ENCODE results near the gene SPOCK1.
A peak's percentile ranks its signal among the peaks of the same experiment; 100 is the strongest.
"Not testable (repeated sequence)": the region's sequence is repeated elsewhere in the genome, so short reads cannot be mapped to it uniquely, and the experiment has no call there.

Gene SPOCK1

DNA sequence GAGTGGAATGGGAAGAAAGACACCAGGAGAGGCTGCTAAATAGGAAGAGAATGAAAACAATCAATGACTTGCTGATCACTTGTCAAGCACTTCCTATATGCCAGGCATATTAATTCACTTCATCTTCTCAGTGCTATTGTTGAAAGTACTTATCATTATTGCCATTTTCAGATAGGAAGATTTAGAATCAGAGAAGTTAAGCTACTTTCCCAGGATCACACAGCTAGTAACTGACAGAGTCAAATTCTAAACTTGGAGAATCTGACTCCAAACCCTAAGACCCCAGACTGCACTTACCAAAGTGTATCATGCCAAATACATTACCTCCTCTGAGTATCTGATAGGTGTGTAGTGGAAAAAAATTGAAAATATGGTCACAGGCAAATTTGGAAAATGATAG, 236.3 kb downstream of the SPOCK1 start:
- TF ChIP-seq JUND (IDR thresholded peaks at IDR 0.05; ENCODE audit: low read depth), result no peak

DNA sequence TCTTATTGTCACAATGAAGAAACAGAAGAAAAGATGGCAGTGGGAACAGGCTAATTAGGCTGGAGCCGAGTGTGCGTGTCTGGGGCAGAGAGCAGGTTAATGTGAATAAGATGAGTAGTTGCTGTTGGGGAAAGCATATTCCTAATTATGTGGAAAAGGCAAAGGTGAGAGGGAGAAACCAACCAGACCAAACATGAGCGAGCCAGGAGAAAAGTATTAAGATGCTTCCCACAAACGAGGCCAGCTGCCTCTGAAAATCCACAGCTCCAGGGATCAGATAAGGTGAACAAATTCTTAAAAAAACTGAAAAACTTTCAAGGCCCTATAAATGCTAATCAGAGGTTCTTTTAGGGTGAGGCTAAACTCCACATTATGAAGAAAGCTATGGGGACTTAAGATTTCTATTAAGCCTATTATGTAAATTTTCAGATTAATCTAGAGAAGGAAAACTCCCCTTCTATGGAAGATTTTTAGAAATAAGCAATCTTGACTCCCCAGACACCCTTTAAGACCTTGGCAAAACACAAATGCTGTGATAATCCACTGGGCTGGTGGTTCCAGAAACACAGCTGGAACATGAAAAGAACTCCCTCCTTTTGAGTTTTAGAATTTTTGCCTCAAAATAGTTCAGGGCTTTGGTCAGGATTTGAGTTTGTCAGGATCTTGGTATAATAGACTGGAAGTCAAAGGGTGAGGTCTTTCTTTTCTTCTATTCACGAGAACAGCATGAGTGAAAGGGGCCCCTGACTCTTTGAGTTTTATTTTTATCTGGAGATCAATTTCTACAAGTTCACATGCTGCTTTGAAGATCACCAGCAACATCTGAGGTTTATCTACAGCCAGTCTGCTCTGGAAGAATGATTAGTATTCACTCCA, 238.1 kb downstream of the SPOCK1 start:
- DNase-seq (ENCODE audit: low read depth in 1 of 2, low spot score in 1 of 2), result no peak
- in situ Hi-C loops (cut with HindIII; ENCODE audit: low pct_unique_long_range_greater_than_20kb, low sequenced_read_pairs), result no loop called here
- no peak for TF ChIP-seq JUND (IDR thresholded peaks at IDR 0.05; ENCODE audit: low read depth)

More for the DNA sequence above, 236.3 kb downstream of the SPOCK1 start:
- no peak for DNase-seq (ENCODE audit: low read depth in 1 of 2, low spot score in 1 of 2)
- in situ Hi-C loops (cut with HindIII; ENCODE audit: low pct_unique_long_range_greater_than_20kb, low sequenced_read_pairs), result no loop called here

DNA sequence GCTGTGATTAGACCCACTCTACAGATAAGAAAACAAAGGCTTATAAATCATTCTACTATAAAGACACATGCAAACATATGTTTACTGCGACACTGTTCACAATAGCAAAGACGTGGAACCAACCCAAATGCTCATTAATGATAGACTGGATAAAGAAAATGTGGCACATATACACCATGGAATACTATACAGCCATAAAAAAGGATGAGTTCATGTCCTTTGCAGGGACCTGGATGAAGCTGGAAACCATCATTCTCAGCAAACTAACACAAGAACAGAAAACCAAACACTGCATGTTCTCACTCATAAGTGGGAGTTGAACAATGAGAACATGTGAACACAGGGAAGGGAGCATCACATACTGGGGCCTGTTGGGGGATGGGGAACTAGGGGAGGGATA, 240.0 kb downstream of the SPOCK1 start:
- in situ Hi-C loops (cut with HindIII; ENCODE audit: low pct_unique_long_range_greater_than_20kb, low sequenced_read_pairs), result not testable (repeated sequence)

DNA sequence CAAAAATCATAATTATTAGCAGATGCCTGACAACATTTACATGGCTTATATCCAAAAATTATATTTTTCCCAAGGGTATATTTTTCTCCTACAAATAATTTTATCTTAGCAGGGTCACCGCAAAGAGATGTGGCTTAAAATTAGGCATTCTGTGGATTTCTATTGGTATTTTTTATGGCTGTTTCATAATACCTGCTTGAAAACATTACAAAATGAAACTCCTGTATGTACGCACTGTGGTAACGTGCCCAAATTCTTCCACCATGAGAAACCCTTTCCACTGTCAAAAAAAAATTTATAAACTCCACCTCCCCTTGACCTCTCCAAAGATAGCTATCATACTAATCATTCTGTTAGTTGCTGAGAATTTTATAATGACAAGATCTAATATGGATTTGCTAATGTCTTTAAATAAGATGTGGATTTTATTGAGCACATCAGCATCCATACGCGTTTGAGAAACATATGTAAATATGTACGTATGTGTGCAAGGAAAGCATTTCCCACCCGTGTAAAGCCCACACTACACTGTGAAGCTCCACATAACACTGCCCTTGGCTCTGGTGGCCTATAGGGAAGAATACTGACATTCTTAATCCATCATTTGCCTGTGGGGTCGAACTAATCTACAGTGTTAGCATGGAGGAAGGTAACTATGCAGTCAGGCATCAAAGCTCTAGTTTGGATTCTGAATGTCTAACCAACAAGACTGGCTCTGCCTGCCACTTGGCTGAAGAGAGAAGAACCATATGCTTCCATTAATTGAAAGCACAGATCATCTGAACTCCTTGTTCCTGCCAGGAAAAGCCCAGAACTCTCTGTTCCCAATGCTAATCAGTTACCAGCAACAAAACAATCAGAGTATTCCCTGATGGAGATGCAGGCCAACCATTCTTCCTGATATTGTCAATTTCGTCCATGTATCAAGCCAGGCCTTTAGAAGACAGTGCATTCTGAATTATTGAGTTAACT, 244.7 kb downstream of the SPOCK1 start:
- no peak for TF ChIP-seq JUND (IDR thresholded peaks at IDR 0.05; ENCODE audit: low read depth)
- no peak for DNase-seq (ENCODE audit: low read depth in 1 of 2, low spot score in 1 of 2)
- in situ Hi-C loops (cut with HindIII; ENCODE audit: low pct_unique_long_range_greater_than_20kb, low sequenced_read_pairs), result no loop called here

More for the DNA sequence above, 240.0 kb downstream of the SPOCK1 start:
- not testable (repeated sequence) for DNase-seq (ENCODE audit: low read depth in 1 of 2, low spot score in 1 of 2)

DNA sequence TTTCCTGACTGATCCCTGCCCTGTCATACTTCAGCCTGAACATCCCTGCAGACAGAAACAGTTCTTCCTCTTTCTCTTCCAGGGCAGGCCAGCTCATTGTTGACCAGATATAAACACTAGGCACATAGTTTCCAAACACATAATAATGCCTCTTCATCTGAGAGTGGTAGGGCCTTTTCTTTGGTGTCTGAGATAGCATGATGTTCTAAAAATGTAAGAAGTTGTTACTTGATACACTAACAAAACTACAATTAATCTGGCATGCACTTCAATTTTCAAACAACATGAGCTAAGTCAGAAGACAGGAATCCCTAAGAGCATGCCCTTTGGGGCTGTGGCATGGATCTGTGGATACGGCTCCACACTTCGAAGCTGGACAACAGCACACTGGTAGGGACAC, 246.6 kb downstream of the SPOCK1 start:
- no peak for DNase-seq (ENCODE audit: low read depth in 1 of 2, low spot score in 1 of 2)
- in situ Hi-C loops (cut with HindIII; ENCODE audit: low pct_unique_long_range_greater_than_20kb, low sequenced_read_pairs), result no loop called here
- TF ChIP-seq JUND (IDR thresholded peaks at IDR 0.05; ENCODE audit: low read depth), result no peak

DNA sequence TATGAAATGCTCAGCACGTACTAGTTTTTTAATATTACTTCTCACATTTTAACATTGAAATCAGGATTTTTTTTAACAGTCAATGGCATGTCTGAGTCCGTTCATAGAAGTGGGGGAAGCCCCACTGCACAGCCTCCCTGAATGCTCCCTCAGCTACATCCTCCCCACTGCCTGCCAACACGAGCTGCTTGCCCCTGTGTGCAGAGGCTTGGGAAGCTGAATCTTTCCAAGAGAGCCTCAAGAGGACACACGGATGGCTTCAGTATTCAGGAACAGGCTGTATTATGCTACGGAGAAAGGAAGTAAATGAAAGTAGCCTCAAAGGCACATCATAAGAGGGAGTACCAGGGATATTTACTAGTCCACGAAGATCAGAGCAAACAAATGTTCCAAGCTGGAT, 248.7 kb downstream of the SPOCK1 start:
- TF ChIP-seq JUND (IDR thresholded peaks at IDR 0.05; ENCODE audit: low read depth), result no peak
- no peak for DNase-seq (ENCODE audit: low read depth in 1 of 2, low spot score in 1 of 2)
- in situ Hi-C loops (cut with HindIII; ENCODE audit: low pct_unique_long_range_greater_than_20kb, low sequenced_read_pairs), result no loop called here

DNA sequence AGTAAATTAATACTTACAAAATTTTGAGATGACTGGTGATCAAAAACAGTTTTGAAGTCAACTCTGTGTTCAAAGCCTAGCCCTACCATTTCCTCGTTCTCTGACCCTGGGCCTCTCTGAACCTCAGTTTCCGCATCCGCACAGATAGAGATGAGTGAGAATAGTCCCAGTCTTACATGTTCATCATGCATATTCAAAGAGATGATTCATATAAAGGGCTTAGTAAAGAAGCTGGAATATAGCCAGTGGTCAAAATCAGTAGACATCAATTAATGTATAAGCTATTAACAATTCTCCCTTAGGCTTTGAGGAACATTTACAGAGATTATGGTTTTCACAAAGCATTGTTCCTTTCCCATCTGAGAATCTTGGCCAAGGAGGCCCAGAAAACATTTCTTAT, 250.6 kb downstream of the SPOCK1 start:
- in situ Hi-C loops (cut with HindIII; ENCODE audit: low pct_unique_long_range_greater_than_20kb, low sequenced_read_pairs), result no loop called here
- DNase-seq (ENCODE audit: low read depth in 1 of 2, low spot score in 1 of 2), result no peak
- TF ChIP-seq JUND (IDR thresholded peaks at IDR 0.05; ENCODE audit: low read depth), result no peak

DNA sequence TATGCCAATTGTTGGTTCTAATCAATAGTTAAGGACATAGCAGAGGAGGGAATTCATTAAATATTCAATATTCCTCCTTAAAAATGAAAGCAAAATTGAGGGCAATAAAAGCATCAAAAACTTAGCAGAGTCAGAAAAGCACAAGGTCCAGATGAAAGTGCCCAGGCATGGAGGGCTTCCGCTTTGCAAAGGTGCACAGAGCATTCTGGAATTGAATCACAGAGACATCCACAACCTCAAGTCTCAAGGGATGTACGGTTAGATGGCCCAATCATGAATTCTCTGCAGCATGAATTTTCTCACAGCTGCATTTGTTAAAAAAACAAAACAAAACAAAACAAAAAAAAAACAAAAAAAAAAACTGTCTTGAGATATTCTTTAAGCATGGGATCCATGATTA, 253.7 kb downstream of the SPOCK1 start:
- in situ Hi-C loops (cut with HindIII; ENCODE audit: low pct_unique_long_range_greater_than_20kb, low sequenced_read_pairs), result no loop called here
- TF ChIP-seq JUND (IDR thresholded peaks at IDR 0.05; ENCODE audit: low read depth), result no peak
- no peak for DNase-seq (ENCODE audit: low read depth in 1 of 2, low spot score in 1 of 2)

DNA sequence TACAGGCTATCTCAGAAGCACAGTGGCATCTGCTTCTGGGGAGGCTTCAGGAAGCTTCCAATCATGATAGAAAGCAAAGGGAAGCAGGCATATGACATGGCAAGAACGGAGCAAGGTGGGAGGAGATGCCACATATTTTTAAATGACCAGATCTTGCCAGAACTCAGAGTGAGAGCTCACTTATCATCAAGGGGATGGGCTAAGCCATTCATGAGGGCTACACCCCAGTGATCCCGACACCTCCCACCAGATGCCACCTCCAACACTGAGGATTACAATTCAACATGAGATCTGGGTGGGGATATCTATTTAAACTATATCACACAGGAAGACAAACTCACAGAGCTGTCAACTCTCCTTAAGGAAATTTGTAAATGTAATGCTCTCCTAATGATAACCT, 258.8 kb downstream of the SPOCK1 start:
- DNase-seq (ENCODE audit: low read depth in 1 of 2, low spot score in 1 of 2), result no peak
- no peak for TF ChIP-seq JUND (IDR thresholded peaks at IDR 0.05; ENCODE audit: low read depth)
- in situ Hi-C loops (cut with HindIII; ENCODE audit: low pct_unique_long_range_greater_than_20kb, low sequenced_read_pairs), result no loop called here

DNA sequence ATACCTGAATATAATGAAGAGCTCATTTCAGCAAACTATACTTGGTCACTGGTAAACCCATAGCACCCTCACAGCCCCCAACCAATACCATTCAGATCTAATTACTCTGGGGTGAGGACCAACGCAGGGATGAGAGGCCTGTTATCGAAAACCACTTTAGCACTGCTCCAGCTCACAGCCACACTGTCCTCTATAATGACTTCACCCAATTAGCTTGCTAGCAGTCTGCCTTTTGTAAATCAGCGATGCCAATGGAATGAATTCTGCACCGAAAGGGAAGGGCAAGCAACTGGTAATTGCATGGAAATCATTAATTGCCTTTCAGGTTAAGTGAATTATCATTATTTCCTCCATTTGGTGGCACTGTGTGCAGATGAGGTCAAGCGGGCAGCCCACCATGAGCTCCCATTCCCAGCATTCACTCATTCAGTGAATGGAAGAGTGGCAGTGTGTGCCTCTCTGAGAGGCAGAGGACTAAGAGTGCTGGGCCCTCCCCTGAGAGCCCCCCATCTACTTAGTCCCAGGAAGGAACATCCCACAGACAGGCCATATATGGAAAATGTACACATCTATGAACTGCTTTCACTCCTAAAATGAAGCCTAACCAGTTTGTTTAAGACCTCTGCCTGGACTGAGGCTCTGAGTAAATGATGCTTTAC, 262.1 kb downstream of the SPOCK1 start:
- in situ Hi-C loops (cut with HindIII; ENCODE audit: low pct_unique_long_range_greater_than_20kb, low sequenced_read_pairs), result no loop called here

DNA sequence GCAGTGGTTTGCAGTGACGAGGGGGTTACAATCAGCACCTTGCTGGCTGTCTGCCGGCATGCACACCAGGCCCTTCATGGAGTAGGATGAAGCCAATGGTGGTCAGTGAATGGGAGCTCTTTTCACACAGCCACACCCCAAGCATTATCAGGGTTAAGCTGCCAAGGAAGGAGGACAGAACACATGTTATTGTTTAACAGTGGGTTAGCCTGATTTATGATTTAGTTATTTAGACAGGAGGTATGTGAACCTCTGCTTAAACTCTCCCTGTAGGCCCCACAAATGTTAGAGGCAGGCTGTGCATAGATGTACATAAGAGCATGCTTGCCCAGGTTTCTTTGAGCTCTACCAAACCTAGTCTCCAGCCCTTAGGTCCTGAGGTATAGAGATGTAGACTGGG, 262.9 kb downstream of the SPOCK1 start:
- in situ Hi-C loops (cut with HindIII; ENCODE audit: low pct_unique_long_range_greater_than_20kb, low sequenced_read_pairs), result no loop called here
- no peak for DNase-seq (ENCODE audit: low read depth in 1 of 2, low spot score in 1 of 2)
- no peak for TF ChIP-seq JUND (IDR thresholded peaks at IDR 0.05; ENCODE audit: low read depth)

More for the DNA sequence above, 262.1 kb downstream of the SPOCK1 start:
- TF ChIP-seq JUND (IDR thresholded peaks at IDR 0.05; ENCODE audit: low read depth), result no peak
- DNase-seq (ENCODE audit: low read depth in 1 of 2, low spot score in 1 of 2), result peak in 1 of 2 experiments; percentile 10

Data from T47D (cell line).